NCI-H774 (cell line): Measurements from ENCODE around the gene AP4E1.
"Not testable (repeated sequence)": the region's sequence is repeated elsewhere in the genome, so short reads cannot be mapped to it uniquely, and the experiment has no call there.

ENCODE experiments used
- DNase-seq: peaks from one replicate; lab custom pipeline; 2025; lab: John Stamatoyannopoulos, UW

Gene AP4E1

GRCh38 chr15:51024735-51025453, 116.4 kb downstream of the AP4E1 start:
- DNase-seq, result no peak

GRCh38 chr15:51025454-51025846, 117.0 kb downstream of the AP4E1 start:
- DNase-seq, result no peak

GRCh38 chr15:51030649-51031316, 122.3 kb downstream of the AP4E1 start:
- no peak for DNase-seq

GRCh38 chr15:51037474-51037873, 129.0 kb downstream of the AP4E1 start:
- not testable (repeated sequence) for DNase-seq

- DNase-seq, result no peak
Measured at GRCh38 chr15:51038162-51038973, 129.9 kb downstream of the AP4E1 start.

- no peak for DNase-seq
Measured at GRCh38 chr15:51038974-51039319, 130.5 kb downstream of the AP4E1 start.

- DNase-seq, result no peak
Measured at GRCh38 chr15:51044037-51044727, 135.7 kb downstream of the AP4E1 start.

GRCh38 chr15:51046016-51046415, 137.5 kb downstream of the AP4E1 start:
- DNase-seq, result no peak

GRCh38 chr15:51046799-51047449, 138.4 kb downstream of the AP4E1 start:
- no peak for DNase-seq

GRCh38 chr15:51048308-51048707, 139.8 kb downstream of the AP4E1 start:
- no peak for DNase-seq

- no peak for DNase-seq
Measured at GRCh38 chr15:51049081-51049480, 140.6 kb downstream of the AP4E1 start.

GRCh38 chr15:51051776-51052175, 143.3 kb downstream of the AP4E1 start:
- DNase-seq, result no peak

- no peak for DNase-seq
Measured at GRCh38 chr15:51053571-51053970, 145.1 kb downstream of the AP4E1 start.

GRCh38 chr15:51054535-51054934, 146.1 kb downstream of the AP4E1 start:
- DNase-seq, result no peak
